Stimulated activated CD8-positive, alpha-beta memory T cell treated with anti-CD3 and anti-CD28 coated beads, Interleukin-2, amount 100 ng/mL, for 48 hours (primary cell): ENCODE measurements around the gene MYO5A.
"Not testable (repeated sequence)": the region's sequence is repeated elsewhere in the genome, so short reads cannot be mapped to it uniquely, and the experiment has no call there.

ENCODE experiments used
- DNase-seq, 2 donors: peaks; one replicate each; pipeline ENCODE4 v3.0.0-alpha.2; 2020; ENCODE audit warnings: low read depth in 2 of 2

MYO5A gene

DNA sequence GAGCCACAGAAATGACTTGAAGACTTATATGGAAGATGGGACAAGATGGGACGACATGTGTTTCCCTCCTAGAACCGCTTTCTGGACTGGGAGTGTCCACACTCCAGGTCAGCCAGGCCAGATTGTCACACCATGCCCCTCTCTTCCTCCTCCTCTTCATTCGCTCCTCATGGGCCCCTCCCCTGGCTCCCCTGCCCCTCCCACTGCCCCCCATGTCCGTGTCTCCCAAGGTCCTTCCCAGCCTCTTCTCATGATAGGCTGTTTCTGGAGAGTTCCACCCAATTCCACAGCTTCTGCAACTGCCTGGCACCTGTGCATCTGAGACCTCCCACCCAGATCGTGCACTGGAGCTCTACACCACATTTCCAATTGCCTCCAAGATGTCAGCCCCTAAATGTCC lies 239.7 kb downstream of the MYO5A start:
- no peak for DNase-seq

DNA sequence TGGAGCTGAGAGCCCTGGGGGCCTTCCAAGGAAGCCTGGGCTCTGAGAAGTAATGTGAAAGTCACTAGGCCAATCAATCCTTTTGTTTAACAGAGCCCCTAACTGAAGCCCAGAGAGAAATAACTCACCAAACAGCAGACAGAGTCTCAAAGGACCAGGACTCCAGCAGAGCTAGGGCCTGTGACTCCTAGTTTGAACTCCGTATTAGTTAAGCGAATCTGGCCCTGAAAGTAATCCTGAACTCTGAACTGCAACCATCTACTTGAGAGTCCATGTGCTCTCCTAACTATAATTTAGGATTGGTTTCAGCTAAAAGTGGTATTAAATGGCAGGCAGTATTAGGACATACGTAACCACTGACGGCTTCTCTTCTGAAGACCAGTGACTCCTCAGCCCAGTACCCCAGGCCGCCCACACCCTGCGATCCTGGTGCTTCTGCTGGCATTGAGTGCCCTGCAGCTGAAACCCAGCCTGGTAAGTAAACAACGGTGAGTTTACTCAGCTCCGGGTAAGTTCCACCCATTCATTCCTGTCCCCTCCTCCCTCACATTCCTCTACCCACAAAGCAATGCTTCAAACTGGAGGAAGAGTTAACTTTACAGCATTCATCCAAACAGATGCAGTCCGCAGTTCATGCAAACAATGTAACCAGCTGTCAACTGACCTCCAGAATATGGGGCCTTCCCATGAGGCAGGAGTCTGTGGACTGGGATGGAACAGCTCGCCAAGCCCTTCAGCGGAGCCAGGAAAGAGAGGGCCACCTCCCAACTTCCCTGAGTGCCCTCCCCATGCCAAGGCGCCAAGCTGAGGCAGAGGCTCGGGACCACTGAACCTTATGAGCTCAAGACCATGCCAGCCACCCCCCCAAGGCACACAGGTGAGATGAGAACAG lies 240.4 kb downstream of the MYO5A start:
- DNase-seq = no peak

DNA sequence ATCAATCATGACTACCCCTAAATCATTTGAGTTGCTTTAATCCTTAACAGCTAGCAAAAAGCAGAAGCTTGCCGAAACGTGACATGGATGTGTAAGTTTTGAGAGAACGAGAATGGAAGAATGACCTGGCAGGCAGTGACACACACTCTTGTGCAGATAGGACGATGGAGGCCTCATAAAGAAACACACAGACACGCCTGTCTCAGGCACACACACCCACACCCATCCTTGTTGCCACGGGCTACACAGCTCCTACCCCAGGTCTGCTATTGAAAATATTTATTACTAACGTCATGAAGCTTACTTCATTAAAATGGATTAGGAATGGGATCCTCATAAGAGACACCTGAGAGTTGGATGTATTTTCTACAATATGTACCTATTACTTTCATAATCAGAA lies 241.6 kb downstream of the MYO5A start:
- DNase-seq = no peak

GRCh38 chr15:52285941-52286340 lies 242.7 kb downstream of the MYO5A start:
- DNase-seq = not testable (repeated sequence)

GRCh38 chr15:52284164-52284563 lies 244.5 kb downstream of the MYO5A start:
- DNase-seq = no peak

GRCh38 chr15:52283281-52283680 lies 245.4 kb downstream of the MYO5A start:
- no peak for DNase-seq

- DNase-seq = no peak
These were observed 246.3 kb downstream of the MYO5A start for GRCh38 chr15:52282418-52282817.

DNA sequence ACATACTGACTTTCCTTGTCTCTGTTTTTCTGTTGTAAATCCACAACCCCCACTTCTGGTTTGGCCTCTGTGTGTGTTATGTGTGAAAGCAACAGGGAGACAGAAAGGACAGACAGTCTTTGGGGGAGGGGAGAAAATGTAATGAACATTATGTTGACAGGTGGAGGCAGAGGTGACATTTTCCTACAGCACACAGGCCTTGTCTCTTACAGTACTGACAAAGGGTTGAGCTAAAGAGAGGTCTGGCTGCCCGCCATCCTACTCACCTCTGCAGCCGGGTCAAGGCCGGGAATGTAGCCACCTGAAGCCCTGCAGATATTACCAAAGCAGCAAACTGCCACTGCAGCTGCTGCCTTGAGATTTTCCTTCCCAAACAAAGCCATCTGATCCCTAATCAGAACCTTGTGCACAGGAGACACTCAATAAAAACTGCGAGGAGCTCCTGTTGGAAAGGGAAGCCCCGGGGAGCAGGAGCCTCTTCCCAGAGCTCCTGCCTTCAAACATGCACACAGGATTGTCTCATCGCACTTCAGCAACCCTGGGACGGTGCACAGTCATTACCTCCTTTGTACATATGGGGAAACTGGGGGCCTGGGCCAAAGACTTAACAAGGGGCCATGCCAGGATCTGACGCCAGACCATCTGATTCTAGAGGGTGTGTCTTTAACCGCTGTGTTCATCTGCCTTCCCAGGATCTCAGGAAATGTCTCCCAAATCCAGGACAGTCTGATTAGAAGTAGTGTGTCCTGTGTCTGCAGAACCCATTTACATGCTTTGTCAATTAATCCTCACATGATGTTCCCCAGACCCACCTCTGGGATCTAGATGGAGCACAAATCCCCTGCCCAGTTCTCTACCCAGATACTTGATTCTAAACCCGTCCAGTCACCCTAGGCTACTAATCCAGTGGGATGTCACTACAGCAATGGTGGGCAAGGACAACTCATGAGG lies 247.3 kb downstream of the MYO5A start:
- DNase-seq = no peak

DNA sequence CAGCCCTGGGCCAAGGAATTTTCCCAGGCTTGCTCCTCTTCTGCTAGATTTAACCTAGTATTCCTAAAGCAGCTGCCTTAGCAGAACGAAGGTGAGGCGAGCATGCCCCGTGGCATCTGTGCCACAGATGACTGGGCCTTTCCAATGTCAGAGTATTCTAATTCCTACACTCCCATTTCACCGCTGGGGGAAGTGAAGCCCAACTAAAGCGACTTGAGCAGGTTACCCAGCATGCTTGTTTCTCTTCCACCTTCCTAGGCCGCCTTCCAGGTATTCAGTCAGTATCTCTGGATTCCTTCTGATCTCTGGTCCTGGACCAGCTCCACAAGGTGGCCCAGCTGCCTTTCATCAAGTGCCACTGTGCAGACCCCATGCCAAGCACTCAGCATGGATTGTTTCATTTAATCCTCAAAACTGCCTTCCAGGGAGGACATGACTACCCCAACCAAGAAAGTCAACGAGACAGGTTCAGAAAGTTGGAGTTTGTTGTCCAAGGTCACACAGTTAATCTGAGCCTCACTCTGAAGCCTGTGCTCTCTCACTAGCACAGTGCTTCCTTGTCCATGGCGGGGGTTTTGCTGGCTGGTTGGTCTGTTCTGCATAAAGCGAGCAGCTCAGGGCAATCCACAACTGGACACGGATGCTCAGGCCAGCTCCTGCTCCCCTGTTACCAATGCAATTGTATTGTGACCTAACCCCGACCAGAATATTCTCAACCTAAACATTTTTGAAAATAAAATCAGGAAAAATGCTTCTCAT lies 248.2 kb downstream of the MYO5A start:
- no peak for DNase-seq

DNA sequence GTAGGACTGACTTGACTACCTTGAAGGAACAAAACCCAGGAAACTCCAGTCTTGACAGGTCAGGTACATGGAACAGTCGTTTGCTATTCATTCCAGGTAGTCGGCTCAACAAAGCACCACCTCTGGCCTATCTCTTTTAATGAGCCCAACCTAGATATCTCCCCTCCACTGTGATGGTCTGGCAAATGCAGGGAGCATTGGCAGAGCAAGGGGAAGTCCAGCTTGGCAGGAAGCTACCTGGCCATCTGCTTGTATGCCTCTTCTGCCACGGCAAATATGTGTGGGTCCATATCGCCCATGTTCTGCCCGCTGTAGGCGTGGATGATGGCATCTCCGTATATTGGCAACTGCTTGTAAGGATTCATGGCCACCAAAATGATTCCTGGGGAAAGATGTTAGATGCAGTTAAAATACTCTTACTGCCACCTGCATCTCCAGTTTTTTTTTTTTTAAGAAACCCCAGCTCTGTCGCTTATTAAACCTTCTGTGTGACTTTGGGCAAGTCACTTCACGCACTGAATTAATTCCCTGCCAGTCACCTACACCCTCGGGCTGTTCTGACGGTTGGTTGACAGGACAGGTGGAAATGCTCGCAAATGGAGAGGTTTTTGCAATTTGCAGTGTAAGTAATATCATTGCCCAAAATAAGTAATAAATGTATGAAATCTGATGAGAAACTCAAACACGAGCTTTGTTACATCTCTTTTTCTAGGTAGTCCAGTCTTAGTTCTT lies 249.9 kb downstream of the MYO5A start:
- no peak for DNase-seq

- DNase-seq = no peak
These were observed 250.5 kb downstream of the MYO5A start for GRCh38 chr15:52278135-52278534.

GRCh38 chr15:52277575-52277974 lies 251.1 kb downstream of the MYO5A start:
- DNase-seq = no peak

DNA sequence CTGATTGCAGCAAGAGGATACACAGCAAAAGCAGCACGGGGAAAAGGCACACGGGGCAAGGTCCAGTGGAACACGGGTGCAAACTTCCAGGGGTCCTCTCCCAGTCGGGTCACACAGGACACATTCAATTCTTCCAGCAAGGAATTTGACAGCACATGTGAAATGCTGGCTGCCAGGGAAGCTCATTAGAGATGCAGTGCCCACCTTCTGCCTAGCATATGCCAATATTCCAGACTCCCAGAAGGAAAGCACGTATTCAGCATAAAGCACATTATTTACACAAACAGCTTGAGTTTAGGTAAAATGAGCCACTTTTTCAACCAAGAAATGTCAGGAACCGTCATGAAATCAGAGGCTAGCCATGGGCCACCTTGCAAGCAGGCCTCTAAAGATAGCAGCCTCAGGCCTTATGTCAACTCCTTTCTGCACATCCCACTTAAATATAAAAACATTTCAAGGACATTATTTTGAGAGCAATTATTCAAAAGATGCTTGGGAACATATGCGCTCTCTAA lies 252.4 kb downstream of the MYO5A start:
- no peak for DNase-seq

DNA sequence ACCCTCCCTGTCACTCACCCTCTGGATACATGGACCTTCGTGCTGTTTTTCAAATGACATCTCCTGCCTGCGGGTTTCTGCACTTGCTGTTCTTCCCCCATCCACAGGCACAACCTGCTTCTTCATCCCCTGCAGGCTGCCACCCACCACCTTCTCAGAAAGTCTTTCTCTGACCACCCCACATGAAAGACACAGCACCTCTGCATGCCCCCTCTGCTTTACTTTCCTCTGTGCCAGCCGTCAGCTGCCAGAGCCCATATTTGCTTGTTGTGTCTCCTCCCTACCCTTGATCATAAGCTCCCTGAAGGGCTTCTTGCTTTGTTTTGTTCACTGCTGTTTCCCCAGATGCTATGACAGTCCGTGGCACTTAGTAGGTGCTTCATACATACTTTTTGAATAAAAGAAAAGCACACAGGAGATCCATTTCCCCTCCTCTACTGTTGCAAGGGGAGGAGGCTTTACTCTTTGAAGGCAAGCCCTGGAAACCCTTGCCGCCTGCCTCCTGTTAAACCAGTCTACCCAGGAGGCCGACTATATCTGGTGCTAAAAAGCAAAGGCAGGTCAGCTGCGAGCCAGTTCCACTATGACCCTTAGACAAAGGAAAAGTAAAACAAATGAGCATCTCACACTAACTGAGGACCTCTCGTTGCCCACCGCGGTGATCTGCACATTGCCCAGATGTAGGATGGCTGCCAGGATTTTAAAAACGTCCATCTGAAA lies 265.0 kb downstream of the MYO5A start:
- DNase-seq = no peak

GRCh38 chr15:52262364-52262763 lies 266.3 kb downstream of the MYO5A start:
- no peak for DNase-seq

DNA sequence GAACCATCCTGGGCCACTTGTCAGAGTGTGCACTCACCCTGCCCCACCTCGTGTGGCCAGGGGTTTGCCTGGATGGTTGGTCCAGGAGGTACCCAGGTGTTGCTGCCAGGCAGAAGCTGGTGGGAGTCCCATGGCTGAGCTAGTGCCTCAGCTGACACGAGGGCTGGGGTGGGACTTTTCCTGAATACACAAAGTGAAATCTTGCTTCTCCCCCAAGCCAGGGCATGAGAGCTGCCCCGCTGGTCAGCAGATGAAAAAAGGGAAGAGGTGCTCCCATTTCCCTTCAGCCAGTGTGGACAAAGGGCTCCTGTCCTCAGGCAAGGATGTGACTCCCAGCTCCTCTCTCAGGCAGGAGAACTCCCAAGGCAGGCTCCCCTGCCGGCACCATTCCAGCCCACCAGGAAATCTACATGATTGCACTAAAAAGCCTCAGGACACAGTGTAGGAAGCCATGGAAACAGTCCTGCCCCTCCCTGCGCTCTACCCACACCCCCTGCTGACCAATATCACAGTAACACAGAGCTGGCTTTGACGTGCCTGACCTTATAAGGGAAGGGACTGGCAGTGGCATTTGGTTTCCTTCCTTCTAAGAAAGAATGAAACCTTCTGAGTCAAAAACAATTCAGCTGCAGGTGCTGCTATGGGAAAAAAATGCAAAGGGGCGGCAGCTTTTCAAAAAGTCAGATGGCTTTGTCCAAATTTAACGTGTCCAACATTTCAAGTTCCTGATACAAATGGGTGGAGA lies 267.0 kb downstream of the MYO5A start:
- peak; percentile 31 to 45 for DNase-seq

GRCh38 chr15:52261026-52261425 lies 267.7 kb downstream of the MYO5A start:
- no peak for DNase-seq

DNA sequence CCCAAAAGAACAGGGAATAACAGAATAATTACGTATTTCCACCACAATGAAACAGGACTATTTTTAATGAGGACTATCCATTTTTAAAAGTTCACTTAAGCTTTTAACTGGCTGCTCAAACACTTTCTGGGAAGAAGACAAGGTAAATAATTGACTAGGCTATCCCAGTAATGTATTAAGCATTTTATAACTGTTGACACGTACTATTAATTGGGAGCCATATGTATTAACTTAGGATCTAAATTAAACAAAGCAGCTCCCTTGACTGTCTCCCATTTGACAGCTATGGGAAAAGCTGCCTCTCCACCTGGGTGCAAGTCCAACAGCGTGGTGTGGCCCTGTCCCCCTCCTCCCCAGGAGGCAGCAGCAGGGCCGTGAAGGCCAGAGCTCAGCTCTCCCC lies 269.2 kb downstream of the MYO5A start:
- no peak for DNase-seq

DNA sequence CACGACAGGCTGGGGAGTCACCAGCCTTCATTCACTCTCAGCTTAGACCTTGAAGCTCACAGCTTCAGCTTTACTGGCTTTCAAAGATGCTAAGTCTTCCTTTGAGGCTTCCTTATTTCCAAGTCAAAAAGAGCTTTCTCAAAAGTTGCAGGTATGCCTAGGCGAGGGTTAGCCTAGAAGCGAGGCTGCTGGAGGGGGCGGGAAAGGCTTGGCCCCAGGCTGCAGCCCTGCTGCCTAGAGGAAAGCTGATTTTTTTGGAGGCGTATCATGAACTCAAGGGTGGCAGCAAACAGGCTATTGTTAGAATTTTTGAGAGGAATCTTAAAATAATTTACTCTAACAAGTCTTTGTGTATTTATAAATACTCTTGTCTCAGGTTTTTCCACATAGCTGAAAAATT lies 270.2 kb downstream of the MYO5A start:
- DNase-seq = no peak

DNA sequence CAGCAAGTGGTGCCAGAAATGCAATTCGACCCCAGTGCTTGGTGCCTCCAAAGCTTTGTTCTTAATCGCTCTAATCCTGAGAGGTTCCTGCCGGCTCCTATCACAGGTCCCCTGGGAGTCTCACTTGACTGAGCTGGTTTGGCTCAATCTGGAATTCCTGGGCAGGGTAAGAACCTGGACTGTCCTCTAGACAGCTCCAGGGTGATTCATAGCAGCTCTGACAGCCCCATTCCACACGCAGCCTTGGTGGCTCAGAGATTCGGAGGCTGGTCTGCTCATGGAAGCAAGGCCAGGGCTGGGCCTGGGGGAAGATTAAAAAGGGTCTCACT lies 271.0 kb downstream of the MYO5A start:
- no peak for DNase-seq
